Calu3 (cell line): ENCODE data around the gene RAB44. TPM values are rescaled to one million over a fixed set of nuclear protein-coding genes. Genes with fewer than 3 reads are reported as not detected.

Experiments
- BruUV-seq: library from RNA; stranded (reverse); fragments of 400-500 nt; replicated peaks from 2 replicates; lab custom pipeline; 2021; lab: Mats Ljungman, UMichigan
- CTCF ChIA-PET: fragments of 300-600 bp; sonication (Branson Sonifier 250); formaldehyde crosslinking; loops from one replicate; lab custom pipeline; 2022; ENCODE audit warnings: antibody characterized with exemption; lab: Charles Lee
- DNase-seq: peaks from one replicate; pipeline ENCODE4 v3.0.0; 2022
- H3K27ac Mint-ChIP-seq: one replicate; pipeline ENCODE4 v1.8.0; 2022; ENCODE audit warnings: mixed read lengths; ENCODE audit not compliant: unreplicated experiment
- H3K27me3 Mint-ChIP-seq: one replicate; pipeline ENCODE4 v1.8.0; 2022; ENCODE audit warnings: mixed read lengths; ENCODE audit not compliant: unreplicated experiment
- H3K36me3 Mint-ChIP-seq: one replicate; pipeline ENCODE4 v1.8.0; 2022; ENCODE audit warnings: mild to moderate bottlenecking, moderate library complexity, mixed read lengths; ENCODE audit not compliant: insufficient read depth, unreplicated experiment
- H3K4me1 Mint-ChIP-seq: one replicate; pipeline ENCODE4 v1.8.0; 2022; ENCODE audit warnings: mild to moderate bottlenecking, low read depth, mixed read lengths; ENCODE audit not compliant: unreplicated experiment
- H3K4me3 Mint-ChIP-seq: one replicate; pipeline ENCODE4 v1.8.0; 2022; ENCODE audit warnings: mild to moderate bottlenecking, low read depth, moderate library complexity, mixed read lengths; ENCODE audit not compliant: unreplicated experiment
- H3K9me3 Mint-ChIP-seq: one replicate; pipeline ENCODE4 v1.8.0; 2022; ENCODE audit warnings: low read depth, mixed read lengths; ENCODE audit not compliant: unreplicated experiment
- CTCF ChIP-seq: fragments of 200-600 bp; IDR thresholded peaks from one replicate; pipeline ENCODE4 v1.8.0; 2022; ENCODE audit warnings: antibody characterized with exemption; ENCODE audit not compliant: unreplicated experiment
- intact Hi-C: fragments of 100-400 bp; cut with micrococcal nuclease; formaldehyde crosslinking; loops from one replicate; pipeline ENCODE4 v1.10.0; 2022; ENCODE audit not compliant: unreplicated experiment
- total RNA-seq: library from RNA; stranded (reverse); gene quantifications from 2 replicates; pipeline ENCODE4 v1.2.3, GENCODE V29; 2022

Gene RAB44
- total RNA-seq, 1 experiment from 2014 or later, result not detected

GRCh38 chr6:36731622-36732310, 34.1 kb downstream of the RAB44 start:
- H3K27me3 Mint-ChIP-seq, result peaks cover 19% of the 10 kb centered on the region
- intact Hi-C loops, result no loop called here
- BruUV-seq, result no TSS peak
- H3K9me3 Mint-ChIP-seq, result no peaks in the 10 kb centered on the region
- H3K4me1 Mint-ChIP-seq, result peaks cover 8% of the 10 kb centered on the region
- H3K36me3 Mint-ChIP-seq, result no peaks in the 10 kb centered on the region
- CTCF ChIA-PET, result interaction anchor here (0.6 kb wide), 3 partner anchors 42 to 362 kb away, joined by 4 to 8 read pairs (median 6); no protein-coding TSS in a partner anchor
- no peak for TF ChIP-seq CTCF
- no peak overlapping the region for H3K27ac Mint-ChIP-seq
- no peak overlapping the region for H3K4me3 Mint-ChIP-seq
- DNase-seq, result no peak

DNA sequence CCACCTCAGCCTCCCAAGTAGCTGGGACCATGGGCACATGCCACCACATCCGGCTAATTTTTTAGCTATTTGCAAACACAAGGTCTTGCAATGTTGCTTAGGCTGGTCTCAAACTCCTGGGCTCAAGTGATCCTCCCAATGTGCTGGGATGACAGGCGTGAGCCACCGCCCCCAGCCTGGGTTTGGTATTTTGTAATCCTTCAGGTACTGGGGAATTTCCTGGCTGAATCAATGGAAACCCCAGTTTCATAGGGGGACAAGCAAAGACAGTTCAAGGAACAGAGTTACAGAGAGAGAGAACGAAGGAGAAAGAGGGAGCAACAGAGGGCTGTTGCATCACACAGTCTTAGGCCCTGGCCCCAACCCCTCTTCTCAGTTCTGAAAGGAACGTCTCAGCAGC, 35.7 kb downstream of the RAB44 start:
- no peak for TF ChIP-seq CTCF
- H3K4me3 Mint-ChIP-seq, result no peak overlapping the region
- intact Hi-C loops, result no loop called here
- BruUV-seq, result no TSS peak
- DNase-seq, result no peak
- CTCF ChIA-PET, result no interaction called here
- H3K9me3 Mint-ChIP-seq, result no peaks in the 10 kb centered on the region
- H3K4me1 Mint-ChIP-seq, result peaks cover 8% of the 10 kb centered on the region
- no peaks in the 10 kb centered on the region for H3K36me3 Mint-ChIP-seq
- no peak overlapping the region for H3K27ac Mint-ChIP-seq
- H3K27me3 Mint-ChIP-seq, result peaks cover 19% of the 10 kb centered on the region

GRCh38 chr6:36734486-36735060, 36.9 kb downstream of the RAB44 start:
- Mint-ChIP-seq H3K27me3 (peaks cover 19% of the 10 kb centered on the region), H3K27ac (no peak overlapping the region), H3K4me1 (peaks cover 8% of the 10 kb centered on the region), H3K36me3 (no peaks in the 10 kb centered on the region), H3K4me3 (no peak overlapping the region), H3K9me3 (no peaks in the 10 kb centered on the region)
- TF ChIP-seq CTCF, result no peak
- BruUV-seq, result no TSS peak
- DNase-seq, result no peak
- CTCF ChIA-PET, result interaction anchor here (0.5 kb wide), 1 partner anchor 28 kb away, joined by 3 read pairs; no protein-coding TSS in a partner anchor
- intact Hi-C loops, result no loop called here

- Mint-ChIP-seq H3K36me3 (no peaks in the 10 kb centered on the region), H3K9me3 (no peaks in the 10 kb centered on the region), H3K27ac (no peak overlapping the region), H3K4me3 (no peak overlapping the region), H3K4me1 (peaks cover 15% of the 10 kb centered on the region), H3K27me3 (peaks cover 26% of the 10 kb centered on the region)
- intact Hi-C loops, result no loop called here
- BruUV-seq, result no TSS peak
- no peak for TF ChIP-seq CTCF
- CTCF ChIA-PET, result interaction anchor here (0.5 kb wide), 2 partner anchors 29 to 47 kb away, joined by 3 to 5 read pairs; no protein-coding TSS in a partner anchor
- DNase-seq, result no peak
Measured at GRCh38 chr6:36735110-36736071, 37.8 kb downstream of the RAB44 start.
